Fibroblast of lung (primary cell): ENCODE results near the gene AMBRA1. TPM values are rescaled to one million over a fixed set of nuclear protein-coding genes. Genes with fewer than 3 reads are reported as not detected.

Experiments
- DNase-seq, 2 donors: peaks; one replicate each; pipeline versions ENCODE4 v3.0.0 to v3.0.0-alpha.2; 2010; ENCODE audit warnings: low read depth in 2 of 2
- H2AFZ ChIP-seq: 2 replicates; pipeline ENCODE4 v1.5.1; 2012; ENCODE audit warnings: low read length, control low read depth, inconsistent platforms
- H3K27ac ChIP-seq: 2 replicates; pipeline ENCODE4 v1.5.1; 2011; ENCODE audit warnings: low read length, control low read depth; ENCODE audit not compliant: insufficient read depth
- H3K27me3 ChIP-seq: 2 replicates; pipeline ENCODE4 v1.5.1; 2011; ENCODE audit warnings: mild to moderate bottlenecking, low read length; ENCODE audit not compliant: control insufficient read depth, insufficient read depth
- H3K36me3 ChIP-seq: 2 replicates; pipeline ENCODE4 v1.5.1; 2011; ENCODE audit warnings: low read length; ENCODE audit not compliant: control insufficient read depth, insufficient read depth
- H3K4me1 ChIP-seq: 2 replicates; pipeline ENCODE4 v1.5.1; 2011; ENCODE audit warnings: low read length; ENCODE audit not compliant: control insufficient read depth, insufficient read depth; ENCODE audit errors: extremely low read depth
- H3K4me2 ChIP-seq: 2 replicates; pipeline ENCODE4 v1.5.1; 2011; ENCODE audit warnings: low read length, control low read depth; ENCODE audit not compliant: insufficient read depth; ENCODE audit errors: extremely low read depth
- H3K4me3 ChIP-seq, 4 experiments: fragments of 200-600 bp in 1 of 4; sonication (generic) in 1 of 4; replicated peaks in 1 of 4; 2 replicates each; pipeline ENCODE4 v1.5.1; 2011 to 2016; ENCODE audit warnings: low read length in 4 of 4, low read depth in 3 of 4, mild to moderate bottlenecking in 3 of 4, control low read depth in 2 of 4, inconsistent platforms in 1 of 4, mixed read lengths in 1 of 4; ENCODE audit not compliant: insufficient read depth in 1 of 4; ENCODE audit errors: control extremely low read depth in 1 of 4
- H3K79me2 ChIP-seq: 2 replicates; pipeline ENCODE4 v1.5.1; 2012; ENCODE audit warnings: mild to moderate bottlenecking, low read length, inconsistent platforms; ENCODE audit not compliant: control insufficient read depth, insufficient read depth
- H3K9ac ChIP-seq: 2 replicates; pipeline ENCODE4 v1.5.1; 2011; ENCODE audit warnings: mild to moderate bottlenecking, low read length, control low read depth; ENCODE audit not compliant: insufficient read depth
- H3K9me3 ChIP-seq: 2 replicates; pipeline ENCODE4 v1.5.1; 2012; ENCODE audit warnings: low read depth, low read length; ENCODE audit not compliant: control insufficient read depth, insufficient read depth
- H4K20me1 ChIP-seq: 2 replicates; pipeline ENCODE4 v1.5.1; 2011; ENCODE audit warnings: low read length; ENCODE audit not compliant: control insufficient read depth, insufficient read depth; ENCODE audit errors: extremely low read depth
- CTCF ChIP-seq, 2 donors: IDR thresholded peaks in 1 of 2; conservative IDR thresholded peaks in 1 of 2; 1 replicate in 1 of 2; 2 replicates in 1 of 2; pipeline ENCODE4 v1.5.1; 2011 to 2012; ENCODE audit warnings: low read length in 2 of 2, control low read depth in 1 of 2, inconsistent platforms in 1 of 2, low read depth in 1 of 2, mild to moderate bottlenecking in 1 of 2
- EZH2 ChIP-seq: IDR thresholded peaks from 2 replicates; pipeline ENCODE4 v1.5.1; 2012; ENCODE audit warnings: low read length, control low read depth, mild to moderate bottlenecking; ENCODE audit errors: missing control alignments
- polyA plus RNA-seq, 2 donors: library from polyadenylated mRNA; depleted of rRNA in 1 of 2; stranded (reverse) in 1 of 2; unstranded in 1 of 2; fragments of >200 nt; gene quantifications; 2 replicates each; pipeline ENCODE4 v1.2.1, GENCODE V29; 2011 to 2012; ENCODE audit warnings: missing spikeins in 1 of 2
- total RNA-seq: library from RNA; depleted of rRNA; stranded (reverse); fragments of >200 nt; gene quantifications from 2 replicates; pipeline ENCODE4 v1.2.1, GENCODE V29; 2014

Gene AMBRA1
- total and polyA plus RNA-seq, 2 donors (not counting 1 experiment from before 2014, with no cell fraction given): 8.3 to 23.3 TPM

GRCh38 chr11:46600194-46600960 is 6.6 kb upstream of the AMBRA1 start:
- TF ChIP-seq CTCF (conservative IDR thresholded peaks at IDR 0.05 in 1 of 2, IDR thresholded peaks at IDR 0.05 in 1 of 2; ENCODE audit: low read depth in 1 of 2, low read length in 2 of 2): no peak
- TF ChIP-seq EZH2: no peak
- H3K79me2 ChIP-seq: no peaks in the 10 kb centered on the region
- no peak overlapping the region for H3K9ac ChIP-seq
- no peaks in the 10 kb centered on the region for H3K4me1 ChIP-seq
- H4K20me1 ChIP-seq: no peaks in the 10 kb centered on the region
- no peak for DNase-seq
- H2AFZ ChIP-seq: no peak overlapping the region
- no peak overlapping the region for H3K4me3 ChIP-seq
- H3K27me3 ChIP-seq: no peaks in the 10 kb centered on the region
- H3K27ac ChIP-seq: no peak overlapping the region
- no peak overlapping the region for H3K4me2 ChIP-seq
- H3K36me3 ChIP-seq: no peaks in the 10 kb centered on the region
- no peaks in the 10 kb centered on the region for H3K9me3 ChIP-seq

DNA sequence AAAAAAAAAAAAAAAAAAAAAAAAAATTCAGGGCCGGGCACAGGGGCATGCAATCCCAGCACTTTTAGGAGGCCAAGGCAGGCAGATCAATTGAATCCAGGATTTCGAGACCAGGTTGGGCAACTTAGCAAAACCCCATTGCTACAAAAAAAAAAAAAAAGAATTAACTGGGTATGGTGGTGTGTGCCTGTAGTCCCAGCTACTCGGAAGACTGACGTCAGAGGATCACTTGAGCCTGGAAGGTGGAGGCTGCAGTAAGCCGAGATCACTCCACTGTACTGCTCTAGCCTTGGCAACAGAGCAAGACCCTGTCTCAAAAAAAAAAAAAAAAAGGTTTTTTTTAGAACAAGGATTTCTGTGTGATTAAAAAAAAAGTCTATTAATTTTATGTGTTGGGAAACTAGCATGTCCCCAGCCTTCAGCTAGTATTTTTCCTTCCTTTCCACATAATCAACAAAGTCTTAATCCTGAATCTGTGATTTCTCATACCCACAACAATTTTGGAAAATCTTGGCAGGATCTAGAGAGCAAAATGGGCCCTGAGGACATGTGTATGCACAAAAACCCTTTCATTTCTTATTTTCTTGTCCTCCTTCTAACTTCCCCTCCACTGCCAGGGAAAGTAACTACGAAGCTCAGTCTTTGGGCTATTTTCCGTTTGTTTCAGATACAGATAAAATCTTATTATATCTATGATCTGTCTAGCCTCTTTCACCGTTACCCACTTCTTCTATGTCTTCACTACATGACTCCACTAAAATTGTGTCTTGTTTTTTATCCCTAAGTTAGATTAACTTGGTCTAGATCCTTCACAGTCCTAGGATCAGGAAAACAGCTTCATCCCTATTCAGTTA is 5.7 kb upstream of the AMBRA1 start:
- no peak for DNase-seq
- no peaks in the 10 kb centered on the region for H3K4me1 ChIP-seq
- H2AFZ ChIP-seq: no peak overlapping the region
- H4K20me1 ChIP-seq: no peaks in the 10 kb centered on the region
- H3K9me3 ChIP-seq: no peaks in the 10 kb centered on the region
- no peaks in the 10 kb centered on the region for H3K36me3 ChIP-seq
- no peak overlapping the region for H3K9ac ChIP-seq
- no peaks in the 10 kb centered on the region for H3K79me2 ChIP-seq
- TF ChIP-seq CTCF (conservative IDR thresholded peaks at IDR 0.05 in 1 of 2, IDR thresholded peaks at IDR 0.05 in 1 of 2; ENCODE audit: low read depth in 1 of 2, low read length in 2 of 2) (no peak), EZH2 (no peak)
- H3K27me3 ChIP-seq: no peaks in the 10 kb centered on the region
- H3K27ac ChIP-seq: no peak overlapping the region
- no peak overlapping the region for H3K4me2 ChIP-seq
- H3K4me3 ChIP-seq: no peak overlapping the region

GRCh38 chr11:46597609-46598219 is 3.9 kb upstream of the AMBRA1 start:
- Histone ChIP-seq H3K9ac (no peak overlapping the region), H4K20me1 (no peaks in the 10 kb centered on the region), H2AFZ (no peak overlapping the region), H3K79me2 (peaks cover 11% of the 10 kb centered on the region), H3K27ac (no peak overlapping the region), H3K4me1 (no peaks in the 10 kb centered on the region), H3K9me3 (no peaks in the 10 kb centered on the region), H3K36me3 (no peaks in the 10 kb centered on the region), H3K27me3 (no peaks in the 10 kb centered on the region), H3K4me3 (no peak overlapping the region), H3K4me2 (no peak overlapping the region)
- peak in 1 of 2 donors; percentile 65 for DNase-seq
- no peak for TF ChIP-seq EZH2
- TF ChIP-seq CTCF (conservative IDR thresholded peaks at IDR 0.05 in 1 of 2, IDR thresholded peaks at IDR 0.05 in 1 of 2; ENCODE audit: low read depth in 1 of 2, low read length in 2 of 2): no peak
